ENCODE measurements around the gene FRAS1.

DNA sequence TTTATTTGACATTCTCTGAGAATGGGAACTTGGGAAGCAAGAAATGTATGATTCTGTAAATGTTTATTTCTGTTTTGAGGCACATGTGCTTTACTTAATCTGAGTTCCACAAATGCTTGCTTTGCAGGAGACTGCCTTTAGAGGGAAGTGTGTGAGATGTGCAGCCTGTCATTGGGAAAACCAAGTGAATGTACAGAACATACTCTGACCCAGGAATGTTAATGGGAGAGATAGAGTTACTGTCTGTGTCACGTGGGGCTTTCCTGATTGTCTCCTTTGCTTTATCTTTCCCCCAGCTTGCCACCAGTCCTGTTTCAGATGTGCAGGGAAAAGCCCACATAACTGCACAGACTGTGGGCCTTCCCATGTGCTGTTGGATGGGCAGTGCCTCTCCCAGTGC lies 275.9 kb downstream of the FRAS1 start:
- TF ChIP-seq, protein P1, sequence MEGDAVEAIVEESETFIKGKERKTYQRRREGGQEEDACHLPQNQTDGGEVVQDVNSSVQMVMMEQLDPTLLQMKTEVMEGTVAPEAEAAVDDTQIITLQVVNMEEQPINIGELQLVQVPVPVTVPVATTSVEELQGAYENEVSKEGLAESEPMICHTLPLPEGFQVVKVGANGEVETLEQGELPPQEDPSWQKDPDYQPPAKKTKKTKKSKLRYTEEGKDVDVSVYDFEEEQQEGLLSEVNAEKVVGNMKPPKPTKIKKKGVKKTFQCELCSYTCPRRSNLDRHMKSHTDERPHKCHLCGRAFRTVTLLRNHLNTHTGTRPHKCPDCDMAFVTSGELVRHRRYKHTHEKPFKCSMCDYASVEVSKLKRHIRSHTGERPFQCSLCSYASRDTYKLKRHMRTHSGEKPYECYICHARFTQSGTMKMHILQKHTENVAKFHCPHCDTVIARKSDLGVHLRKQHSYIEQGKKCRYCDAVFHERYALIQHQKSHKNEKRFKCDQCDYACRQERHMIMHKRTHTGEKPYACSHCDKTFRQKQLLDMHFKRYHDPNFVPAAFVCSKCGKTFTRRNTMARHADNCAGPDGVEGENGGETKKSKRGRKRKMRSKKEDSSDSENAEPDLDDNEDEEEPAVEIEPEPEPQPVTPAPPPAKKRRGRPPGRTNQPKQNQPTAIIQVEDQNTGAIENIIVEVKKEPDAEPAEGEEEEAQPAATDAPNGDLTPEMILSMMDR (IDR thresholded peaks at IDR 0.05): no peak
- TF ChIP-seq, protein P2, sequence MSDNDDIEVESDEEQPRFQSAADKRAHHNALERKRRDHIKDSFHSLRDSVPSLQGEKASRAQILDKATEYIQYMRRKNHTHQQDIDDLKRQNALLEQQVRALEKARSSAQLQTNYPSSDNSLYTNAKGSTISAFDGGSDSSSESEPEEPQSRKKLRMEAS (IDR thresholded peaks at IDR 0.05): no peak
- TF ChIP-seq, protein P3, sequence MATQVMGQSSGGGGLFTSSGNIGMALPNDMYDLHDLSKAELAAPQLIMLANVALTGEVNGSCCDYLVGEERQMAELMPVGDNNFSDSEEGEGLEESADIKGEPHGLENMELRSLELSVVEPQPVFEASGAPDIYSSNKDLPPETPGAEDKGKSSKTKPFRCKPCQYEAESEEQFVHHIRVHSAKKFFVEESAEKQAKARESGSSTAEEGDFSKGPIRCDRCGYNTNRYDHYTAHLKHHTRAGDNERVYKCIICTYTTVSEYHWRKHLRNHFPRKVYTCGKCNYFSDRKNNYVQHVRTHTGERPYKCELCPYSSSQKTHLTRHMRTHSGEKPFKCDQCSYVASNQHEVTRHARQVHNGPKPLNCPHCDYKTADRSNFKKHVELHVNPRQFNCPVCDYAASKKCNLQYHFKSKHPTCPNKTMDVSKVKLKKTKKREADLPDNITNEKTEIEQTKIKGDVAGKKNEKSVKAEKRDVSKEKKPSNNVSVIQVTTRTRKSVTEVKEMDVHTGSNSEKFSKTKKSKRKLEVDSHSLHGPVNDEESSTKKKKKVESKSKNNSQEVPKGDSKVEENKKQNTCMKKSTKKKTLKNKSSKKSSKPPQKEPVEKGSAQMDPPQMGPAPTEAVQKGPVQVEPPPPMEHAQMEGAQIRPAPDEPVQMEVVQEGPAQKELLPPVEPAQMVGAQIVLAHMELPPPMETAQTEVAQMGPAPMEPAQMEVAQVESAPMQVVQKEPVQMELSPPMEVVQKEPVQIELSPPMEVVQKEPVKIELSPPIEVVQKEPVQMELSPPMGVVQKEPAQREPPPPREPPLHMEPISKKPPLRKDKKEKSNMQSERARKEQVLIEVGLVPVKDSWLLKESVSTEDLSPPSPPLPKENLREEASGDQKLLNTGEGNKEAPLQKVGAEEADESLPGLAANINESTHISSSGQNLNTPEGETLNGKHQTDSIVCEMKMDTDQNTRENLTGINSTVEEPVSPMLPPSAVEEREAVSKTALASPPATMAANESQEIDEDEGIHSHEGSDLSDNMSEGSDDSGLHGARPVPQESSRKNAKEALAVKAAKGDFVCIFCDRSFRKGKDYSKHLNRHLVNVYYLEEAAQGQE (IDR thresholded peaks at IDR 0.05): no peak
- TF ChIP-seq MAFK (IDR thresholded peaks at IDR 0.05; ENCODE audit: partially characterized antibody) (no peak), RAD21 (conservative IDR thresholded peaks at IDR 0.05 in 1 of 2, IDR thresholded peaks at IDR 0.05 in 1 of 2) (no peak), POLR2A (IDR thresholded peaks at IDR 0.05; ENCODE audit: low read length) (no peak), EP300 (IDR thresholded peaks at IDR 0.05) (no peak), FOXS1 (CRISPR knock-in tag; IDR thresholded peaks at IDR 0.05) (no peak), RARB (CRISPR knock-in tag; IDR thresholded peaks at IDR 0.05) (no peak), CEBPB (IDR thresholded peaks at IDR 0.05) (no peak), ZFP36 (IDR thresholded peaks at IDR 0.05; ENCODE audit: borderline replicate concordance, partially characterized antibody) (no peak), HEYL (CRISPR knock-in tag; IDR thresholded peaks at IDR 0.05) (no peak), RFX5 (IDR thresholded peaks at IDR 0.05) (no peak)
- TF ChIP-seq, protein P4, sequence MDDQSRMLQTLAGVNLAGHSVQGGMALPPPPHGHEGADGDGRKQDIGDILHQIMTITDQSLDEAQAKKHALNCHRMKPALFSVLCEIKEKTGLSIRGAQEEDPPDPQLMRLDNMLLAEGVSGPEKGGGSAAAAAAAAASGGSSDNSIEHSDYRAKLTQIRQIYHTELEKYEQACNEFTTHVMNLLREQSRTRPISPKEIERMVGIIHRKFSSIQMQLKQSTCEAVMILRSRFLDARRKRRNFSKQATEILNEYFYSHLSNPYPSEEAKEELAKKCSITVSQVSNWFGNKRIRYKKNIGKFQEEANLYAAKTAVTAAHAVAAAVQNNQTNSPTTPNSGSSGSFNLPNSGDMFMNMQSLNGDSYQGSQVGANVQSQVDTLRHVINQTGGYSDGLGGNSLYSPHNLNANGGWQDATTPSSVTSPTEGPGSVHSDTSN (IDR thresholded peaks at IDR 0.05): no peak
